ENCODE data around the gene RNU7-1. TPM values are rescaled to one million over a fixed set of nuclear protein-coding genes. Genes with fewer than 3 reads are reported as not detected.

Gene RNU7-1
- total and polyA plus RNA-seq, 12 donors = not detected

- no peaks in the 10 kb centered on the region for H3K9me3 ChIP-seq (replicated peaks in 1 of 3)
- no peak overlapping the region for H3K27ac ChIP-seq
- H3K4me1 ChIP-seq (replicated peaks in 1 of 2) = peaks cover 23 to 58% of the 10 kb centered on the region in 2 donors
- WGBS, 4 donors = 87 to 90% (median 88%) methylated on average over 13 to 20 of the region's 20 CpGs
- H3K4me3 ChIP-seq = no peak overlapping the region
- no peaks in the 10 kb centered on the region for H3K36me3 ChIP-seq (replicated peaks in 1 of 2)
- TF ChIP-seq POLR2A (IDR thresholded peaks at IDR 0.05) (no peak), CTCF (IDR thresholded peaks at IDR 0.05) (no peak)
- intact Hi-C loops (cut with DNase I) = loop anchor here (10.0 kb wide), 2 partner anchors 82 to 158 kb away; partner anchors contain the start of gene SPSB2 (in 1 of the 2)
- H3K27me3 ChIP-seq = no peaks in the 10 kb centered on the region
- peak in 2 of 7 donors; percentile 3 to 18 for DNase-seq
These were observed 13.6 kb downstream of the RNU7-1 start for GRCh38 chr12:6957151-6957701.

GRCh38 chr12:6957741-6958608, 14.4 kb downstream of the RNU7-1 start:
- Histone ChIP-seq H3K27ac (peak overlapping the region in 3 of 5 donors; percentile 26 to 94 (median 70)), H3K27me3 (no peaks in the 10 kb centered on the region), H3K36me3 (replicated peaks in 1 of 2) (no peaks in the 10 kb centered on the region), H3K9me3 (replicated peaks in 1 of 3) (no peaks in the 10 kb centered on the region), H3K4me3 (no peak overlapping the region), H3K4me1 (replicated peaks in 1 of 2) (peaks cover 23 to 60% of the 10 kb centered on the region in 2 donors)
- WGBS, 4 donors = 81 to 88% (median 84%) methylated on average over 19 to 28 of the region's 28 CpGs
- no peak for TF ChIP-seq CTCF (IDR thresholded peaks at IDR 0.05)
- TF ChIP-seq POLR2A (IDR thresholded peaks at IDR 0.05) = no peak
- peak in 1 of 7 donors; percentile 13 for DNase-seq
- intact Hi-C loops (cut with DNase I) = loop anchor here (10.0 kb wide), 2 partner anchors 83 to 157 kb away; partner anchors contain the start of gene SPSB2 (in 1 of the 2)

GRCh38 chr12:6958609-6959057, 15.0 kb downstream of the RNU7-1 start:
- WGBS, 4 donors = 60 to 75% (median 72%) methylated on average over 9 to 10 of the region's 10 CpGs
- H3K4me1 ChIP-seq (replicated peaks in 1 of 2) = peaks cover 23 to 60% of the 10 kb centered on the region in 2 donors
- H3K36me3 ChIP-seq (replicated peaks in 1 of 2) = no peaks in the 10 kb centered on the region
- TF ChIP-seq CTCF (IDR thresholded peaks at IDR 0.05) (no peak), POLR2A (IDR thresholded peaks at IDR 0.05) (no peak)
- peak overlapping the region in 4 of 5 donors; percentile 26 to 94 (median 52) for H3K27ac ChIP-seq
- intact Hi-C loops (cut with DNase I) = loop anchor here (10.0 kb wide), 2 partner anchors 84 to 156 kb away; partner anchors contain the start of gene SPSB2 (in 1 of the 2)
- H3K27me3 ChIP-seq = no peaks in the 10 kb centered on the region
- DNase-seq = peak in 2 of 7 donors; percentile 3 to 16
- no peak overlapping the region for H3K4me3 ChIP-seq
- no peaks in the 10 kb centered on the region for H3K9me3 ChIP-seq (replicated peaks in 1 of 3)
